ENCODE results near the gene KCNH4.

- TF ChIP-seq E2F1 (CRISPR knock-in tag; IDR thresholded peaks at IDR 0.05) (no peak), SMAD3 (CRISPR knock-in tag; IDR thresholded peaks at IDR 0.05; ENCODE audit: borderline replicate concordance) (no peak), NFE2L1 (CRISPR knock-in tag; IDR thresholded peaks at IDR 0.05) (no peak), CREB1 (CRISPR knock-in tag; IDR thresholded peaks at IDR 0.05) (no peak), OVOL2 (CRISPR knock-in tag; IDR thresholded peaks at IDR 0.05; ENCODE audit: borderline replicate concordance) (no peak)
Measured at GRCh38 chr17:42202696-42203095, 21.8 kb upstream of the KCNH4 start.

All from WTC11 (cell line).